GM19193 (cell line): ENCODE results near the gene ETF1.

Experiments used
- POLR2A ChIP-seq: IDR thresholded peaks from 4 replicates; pipeline ENCODE4 v1.6.1; 2011; ENCODE audit not compliant: insufficient read depth, insufficient read length; ENCODE audit errors: extremely low read depth

ETF1 gene

DNA sequence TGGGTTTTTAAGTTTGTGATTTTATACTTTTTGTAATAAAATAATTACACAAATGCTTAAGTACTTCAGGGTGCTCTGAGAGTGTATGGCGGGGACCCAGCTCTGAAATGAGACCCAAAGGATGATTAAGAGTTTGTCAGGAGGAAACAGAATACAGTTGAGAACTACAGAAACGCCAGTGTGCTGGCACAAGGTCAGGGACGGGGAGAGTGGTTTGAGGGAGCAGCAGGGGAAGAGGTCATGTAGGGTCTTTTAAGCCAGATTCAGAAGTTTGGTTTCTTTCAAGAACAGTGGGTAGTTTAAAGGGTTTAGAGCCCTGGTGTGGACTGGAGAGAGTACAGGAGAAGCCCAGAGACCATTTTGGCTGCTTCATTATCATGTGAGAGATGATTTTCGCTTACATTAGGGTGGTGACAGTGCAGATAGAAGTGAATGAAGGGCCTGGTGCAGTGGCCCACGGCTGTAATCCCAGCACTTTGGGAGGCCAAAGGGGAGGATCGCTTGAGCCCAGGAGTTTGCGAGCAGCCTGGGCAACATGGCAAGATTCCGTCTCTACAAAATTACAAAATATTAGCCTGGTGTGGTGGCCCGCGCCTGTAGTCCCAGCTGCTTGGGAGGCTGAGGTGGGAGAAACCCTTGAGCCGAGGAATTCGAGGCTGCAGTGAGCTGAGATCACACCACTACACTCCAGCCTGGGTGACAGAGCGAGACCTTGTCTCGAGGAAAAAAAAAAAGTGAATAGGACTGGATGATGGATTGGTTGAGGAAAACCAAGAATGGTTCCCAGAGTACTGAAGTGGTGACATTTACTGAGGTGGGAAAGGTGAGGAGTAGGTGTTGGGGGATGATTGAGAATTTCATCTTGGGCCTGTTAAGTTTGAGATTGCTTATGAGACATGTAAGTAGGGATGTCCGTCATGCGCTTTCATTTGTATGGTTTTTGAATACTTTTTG lies 1.4 kb upstream of the ETF1 start:
- no peak for TF ChIP-seq POLR2A

DNA sequence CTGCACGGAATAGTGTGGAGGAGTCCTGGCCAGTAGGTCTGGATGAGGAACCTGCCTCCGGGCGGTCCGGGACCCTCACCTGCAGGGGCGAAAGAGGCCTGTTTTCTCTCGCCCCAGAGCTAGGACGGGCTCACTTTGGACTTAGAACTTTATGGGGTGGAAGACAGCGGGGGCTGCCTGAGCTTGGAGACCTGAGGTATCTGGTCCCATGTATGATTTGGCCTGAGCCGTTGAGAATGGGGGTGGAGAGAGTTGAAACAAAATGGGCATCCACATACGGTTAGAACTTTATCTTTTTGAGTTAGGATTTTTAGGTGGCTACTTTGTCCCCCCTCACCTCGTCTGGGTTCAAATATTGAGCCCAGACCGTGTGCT lies 681 bp upstream of the ETF1 start:
- TF ChIP-seq POLR2A = peak; percentile 31

GRCh38 chr5:138542180-138542955 lies 668 bp downstream of the ETF1 start:
- TF ChIP-seq POLR2A = no peak

- no peak for TF ChIP-seq POLR2A
Observed at GRCh38 chr5:138541511-138542179, 1.4 kb downstream of the ETF1 start.

- no peak for TF ChIP-seq POLR2A
Observed at GRCh38 chr5:138539791-138540190, 3.2 kb downstream of the ETF1 start.

DNA sequence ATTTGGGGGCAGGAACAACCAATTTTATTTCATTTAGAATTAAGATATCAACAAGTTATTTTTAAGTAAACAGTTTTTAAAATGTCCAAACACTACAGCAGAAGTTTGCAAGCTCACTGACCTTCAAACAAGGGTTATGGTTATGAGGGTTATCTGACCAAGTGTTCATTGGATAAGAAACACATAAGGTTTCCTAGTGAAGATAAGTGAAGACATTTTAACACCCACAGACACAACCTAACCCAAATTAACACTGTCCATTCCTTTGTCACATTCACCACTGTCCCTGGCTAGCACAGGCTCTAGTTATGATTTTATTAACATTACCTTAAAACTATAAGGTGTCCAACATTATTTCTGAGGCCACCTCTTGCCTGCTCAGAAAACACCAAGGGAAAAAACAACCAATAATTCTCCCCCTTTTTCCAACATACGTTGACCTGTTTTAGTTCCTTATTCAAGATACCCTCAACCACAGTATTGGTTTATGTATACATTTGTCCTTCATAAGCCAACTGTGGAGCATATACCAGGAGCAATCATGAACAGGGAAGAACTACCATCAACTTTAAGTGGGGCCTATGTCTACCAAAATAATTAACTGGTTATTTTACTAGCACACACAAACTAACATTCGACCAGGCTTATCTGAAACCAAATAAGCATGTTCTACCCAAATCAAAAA lies 4.0 kb downstream of the ETF1 start:
- TF ChIP-seq POLR2A = no peak

GRCh38 chr5:138536665-138537315 lies 6.2 kb downstream of the ETF1 start:
- TF ChIP-seq POLR2A = no peak

DNA sequence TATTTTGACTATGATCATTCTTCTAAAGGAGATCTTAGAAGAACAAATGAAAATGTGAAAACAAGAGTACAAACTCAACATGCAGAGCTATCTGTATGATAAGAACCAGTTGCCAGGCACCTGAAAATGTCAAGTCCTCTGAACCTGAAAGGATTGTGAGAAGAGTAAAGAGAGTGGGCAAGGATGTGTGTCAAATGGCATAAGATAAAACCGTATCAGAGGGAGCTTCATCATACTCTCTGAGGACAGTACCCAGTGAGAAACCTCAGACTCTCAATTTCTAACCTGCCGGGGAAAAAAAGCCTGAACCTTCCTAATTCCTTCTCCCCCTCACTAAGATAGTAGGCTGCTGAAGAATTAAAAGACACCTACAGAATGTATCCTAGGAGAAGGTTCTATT lies 6.8 kb downstream of the ETF1 start:
- no peak for TF ChIP-seq POLR2A

- no peak for TF ChIP-seq POLR2A
Observed at GRCh38 chr5:138533973-138534941, 8.8 kb downstream of the ETF1 start.

- no peak for TF ChIP-seq POLR2A
Observed at GRCh38 chr5:138529812-138530211, 13.2 kb downstream of the ETF1 start.

GRCh38 chr5:138528744-138529469 lies 14.1 kb downstream of the ETF1 start:
- TF ChIP-seq POLR2A = no peak

GRCh38 chr5:138528208-138528607 lies 14.8 kb downstream of the ETF1 start:
- no peak for TF ChIP-seq POLR2A

DNA sequence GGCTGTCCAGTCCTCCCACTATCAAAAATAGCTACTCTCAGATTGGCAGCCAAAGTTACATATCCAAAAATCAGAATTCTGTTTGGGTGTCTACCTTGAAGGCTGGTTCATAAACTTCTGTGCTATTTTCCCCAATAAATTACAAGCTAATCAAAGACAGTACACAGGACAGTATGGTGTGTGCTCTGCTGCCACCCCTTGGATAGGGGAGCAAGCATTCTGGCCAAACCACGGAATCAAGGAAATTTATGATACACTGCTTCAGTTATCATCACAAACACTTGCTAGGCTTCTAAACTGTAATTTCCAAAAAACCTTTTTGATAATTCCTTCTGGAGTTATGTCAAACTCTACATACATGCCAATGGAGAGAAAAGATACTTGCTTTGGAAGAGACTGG lies 15.9 kb downstream of the ETF1 start:
- no peak for TF ChIP-seq POLR2A

GRCh38 chr5:138523406-138523805 lies 19.6 kb downstream of the ETF1 start:
- no peak for TF ChIP-seq POLR2A
